SK-N-MC (cell line): Measurements from ENCODE around the gene ZDHHC5.

Source experiments
- EZH2 ChIP-seq: fragments of 200-600 bp; sonication (generic); IDR thresholded peaks from one replicate; pipeline ENCODE4 v1.6.1; 2017; ENCODE audit warnings: antibody characterized with exemption
- FOXP2 ChIP-seq: optimal IDR thresholded peaks from 2 replicates; pipeline ENCODE3; 2011; ENCODE audit warnings: mild to moderate bottlenecking, moderate library complexity; ENCODE audit not compliant: insufficient read depth; ENCODE audit errors: extremely low read length, control extremely low read depth
- POLR2AphosphoS5 ChIP-seq: IDR thresholded peaks from 2 replicates; pipeline ENCODE4 v1.6.1; 2012; ENCODE audit warnings: mild to moderate bottlenecking, low read depth, low read length, borderline replicate concordance

DNA sequence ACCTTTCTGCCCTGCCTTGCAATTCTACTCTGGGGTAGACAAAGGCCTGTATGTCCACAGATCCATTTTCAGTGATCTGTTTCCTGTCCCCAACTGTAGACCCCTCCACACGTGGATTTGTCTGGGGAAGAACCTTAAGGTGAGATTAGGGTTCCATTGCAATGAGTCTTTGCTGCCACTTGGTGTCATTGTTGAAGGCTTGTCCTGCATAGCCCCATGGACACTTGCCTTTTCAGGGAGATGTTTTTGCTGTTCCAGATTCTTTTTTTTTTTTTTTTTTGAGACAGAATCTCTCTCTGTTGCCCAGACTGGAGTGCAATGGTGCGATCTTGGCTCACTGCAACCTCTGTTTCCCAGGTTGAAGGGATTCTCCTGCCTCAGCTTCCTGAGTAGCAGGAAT, 48.6 kb upstream of the ZDHHC5 start:
- TF ChIP-seq POLR2AphosphoS5 (no peak), EZH2 (no peak), FOXP2 (no peak)
